K562 (cell line): ENCODE results near the gene DSTYK. TPM values are rescaled to one million over a fixed set of nuclear protein-coding genes. Genes with fewer than 3 reads are reported as not detected.
A peak's percentile ranks its signal among the peaks of the same experiment; 100 is the strongest.

Experiments used
- ARHGAP35 ChIP-seq: fragments of 450-650 bp; IDR thresholded peaks from 2 replicates; pipeline ENCODE4 v1.6.1; 2018; ENCODE audit not compliant: partially characterized antibody
- ATF1 ChIP-seq, 2 experiments: fragments of 450-650 bp in 1 of 2; IDR thresholded peaks; 2 replicates each; pipeline ENCODE4 v1.6.1; 2016; ENCODE audit warnings: missing compliant biosample characterization in 1 of 2, missing genetic modification characterization in 1 of 2
- BRD4 ChIP-seq: fragments of 200-600 bp; sonication (generic); IDR thresholded peaks from 2 replicates; pipeline ENCODE4 v1.6.1; 2017; ENCODE audit warnings: inconsistent platforms
- BRF1 ChIP-seq: IDR thresholded peaks from 3 replicates; pipeline ENCODE4 v1.6.1; 2011; ENCODE audit warnings: borderline replicate concordance, mild to moderate bottlenecking; ENCODE audit not compliant: insufficient read length; ENCODE audit errors: extremely low read depth
- ETV1 ChIP-seq: fragments of 450-650 bp; conservative IDR thresholded peaks from 2 replicates; pipeline ENCODE4 v1.6.1; 2016; ENCODE audit warnings: missing genetic modification characterization, control low read depth, low read depth, missing compliant biosample characterization
- IRF2 ChIP-seq: sonication (generic); formaldehyde crosslinking; IDR thresholded peaks from 2 replicates; pipeline ENCODE4 v1.8.1; 2022; ENCODE audit warnings: mild to moderate bottlenecking, missing genetic modification reagents
- NONO ChIP-seq, 2 experiments: fragments of 200-400 bp in 1 of 2; fragments of 450-650 bp in 1 of 2; formaldehyde crosslinking in 1 of 2; IDR thresholded peaks; 2 replicates each; pipeline ENCODE4 v1.6.1; 2017; ENCODE audit warnings: low read depth in 2 of 2, mild to moderate bottlenecking in 2 of 2, moderate library complexity in 2 of 2, low read length in 1 of 2
- TAF7 ChIP-seq: fragments of 450-650 bp; IDR thresholded peaks from 2 replicates; pipeline ENCODE4 v1.6.1; 2016; ENCODE audit warnings: missing genetic modification characterization, missing compliant biosample characterization
- ZBTB1 ChIP-seq: sonication (generic); formaldehyde crosslinking; IDR thresholded peaks from 2 replicates; pipeline ENCODE4 v1.8.1; 2023; ENCODE audit warnings: missing genetic modification reagents, low read depth, mild to moderate bottlenecking, borderline replicate concordance
- ZKSCAN3 ChIP-seq: fragments of 250-450 bp; sonication (Bioruptor Pico); IDR thresholded peaks from 2 replicates; pipeline ENCODE4 v1.4.0; 2020
- ZNF140 ChIP-seq: fragments of 250-450 bp; sonication (Bioruptor Pico); IDR thresholded peaks from 2 replicates; pipeline ENCODE4 v1.8.0; 2021; ENCODE audit warnings: moderate library complexity, mild to moderate bottlenecking, inconsistent platforms
- ZNF24 ChIP-seq: fragments of 450-650 bp; IDR thresholded peaks from 2 replicates; pipeline ENCODE4 v1.6.1; 2016
- ZNF77 ChIP-seq: fragments of 250-450 bp; sonication (Bioruptor Pico); IDR thresholded peaks from 2 replicates; pipeline ENCODE4 v1.5.0; 2020
- polyA plus RNA-seq, 8 experiments: library from polyadenylated mRNA; depleted of rRNA in 4 of 8; stranded (reverse) in 5 of 8; unstranded in 3 of 8; fragments of >200 nt; fragmentation: Nextera tagmentation in 2 of 8; fragmentation: Illumina TruSeq in 1 of 8; extraction: Ambion mirVana in 2 of 8; extraction: Trizol in 1 of 8; gene quantifications; 2 replicates each; pipeline versions ENCODE4 v1.2.1 to v1.2.3, GENCODE V29; 2011 to 2014; ENCODE audit warnings: inconsistent platforms in 1 of 8, missing spikeins in 1 of 8
- total RNA-seq, 7 experiments: library from RNA; depleted of rRNA in 6 of 7; stranded (reverse); fragments of >200 nt in 6 of 7; fragmentation: Illumina TruSeq in 2 of 7; extraction: Trizol in 2 of 7; gene quantifications; 2 replicates each; pipeline versions ENCODE4 v1.2.1 to v1.2.3, GENCODE V29; 2011 to 2021; ENCODE audit warnings: low replicate concordance in 1 of 7
- TF ChIP-seq, protein P1 (sequence below): fragments of 200-800 bp; sonication (Bioruptor generic); IDR thresholded peaks from 2 replicates; pipeline ENCODE4 v1.6.1; 2016; ENCODE audit warnings: missing genetic modification characterization, missing compliant biosample characterization
- TF ChIP-seq, protein P2 (sequence below): sonication (generic); formaldehyde crosslinking; IDR thresholded peaks from 2 replicates; pipeline ENCODE4 v1.8.0; 2022; ENCODE audit warnings: mild to moderate bottlenecking, missing genetic modification reagents
- TF ChIP-seq, protein P3 (sequence below): sonication (generic); IDR thresholded peaks from 2 replicates; pipeline ENCODE4 v1.6.1; 2016
- TF ChIP-seq, protein P4 (sequence below), 2 experiments: fragments of 450-650 bp in 1 of 2; sonication (generic) in 1 of 2; formaldehyde crosslinking in 1 of 2; IDR thresholded peaks in 1 of 2; conservative IDR thresholded peaks in 1 of 2; 2 replicates each; pipeline versions ENCODE4 v1.6.1 to v1.8.1; 2016 to 2023; ENCODE audit warnings: mild to moderate bottlenecking in 2 of 2, moderate library complexity in 2 of 2, inconsistent platforms in 1 of 2, missing genetic modification reagents in 1 of 2
- TF ChIP-seq, protein P5 (sequence below): fragments of 250-450 bp; sonication (Bioruptor Pico); IDR thresholded peaks from 2 replicates; pipeline ENCODE4 v1.5.0; 2021; ENCODE audit warnings: mild to moderate bottlenecking, borderline replicate concordance

DSTYK gene
- total and polyA plus RNA-seq, 9 of the 15 experiments (the other 6 are each of a cell fraction or from before 2014, with no cell fraction given): 4.2 to 7.1 (median 6.2) TPM

DNA sequence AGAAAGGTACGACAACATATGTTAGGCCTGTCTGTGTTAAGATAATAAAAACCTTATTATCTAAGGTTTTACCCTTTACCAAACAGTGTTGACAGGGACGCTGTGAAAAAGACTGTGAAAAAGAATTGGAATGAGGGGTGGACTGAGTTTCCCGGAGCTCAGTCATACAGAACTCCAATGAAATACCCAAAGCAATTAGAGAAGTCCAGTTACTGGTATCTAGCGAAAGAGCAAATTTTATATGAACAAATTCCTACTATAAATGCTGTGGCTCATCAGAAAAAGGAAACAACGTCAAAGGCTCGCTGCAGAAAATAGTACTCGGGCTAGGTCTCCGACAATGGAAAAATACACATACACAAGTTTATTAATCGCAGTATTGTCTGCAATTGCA lies 89.0 kb downstream of the DSTYK start (continued):
- TF ChIP-seq NONO (IDR thresholded peaks at IDR 0.05; ENCODE audit: low read depth in 2 of 2, low read length in 1 of 2) (0 out of 4 replicates have a peak, but pooled peaks of 1 of the 2 experiments have one; percentile 23), ZNF77 (CRISPR knock-in tag) (no peak), BRD4 (no peak), ZNF140 (no peak), BRF1 (no peak), TAF7 (no peak), ATF1 (CRISPR knock-in tag; IDR thresholded peaks at IDR 0.05) (no peak), ATF1 (tag; IDR thresholded peaks at IDR 0.05) (peak; percentile 87; the same call in 1 of the 2 replicates), ZNF24 (no peak), ZBTB1 (CRISPR knock-in tag) (no peak), ETV1 (tag) (no peak), IRF2 (CRISPR knock-in tag) (no peak), ZKSCAN3 (CRISPR knock-in tag) (no peak), ARHGAP35 (no peak)
- TF ChIP-seq, protein P1, sequence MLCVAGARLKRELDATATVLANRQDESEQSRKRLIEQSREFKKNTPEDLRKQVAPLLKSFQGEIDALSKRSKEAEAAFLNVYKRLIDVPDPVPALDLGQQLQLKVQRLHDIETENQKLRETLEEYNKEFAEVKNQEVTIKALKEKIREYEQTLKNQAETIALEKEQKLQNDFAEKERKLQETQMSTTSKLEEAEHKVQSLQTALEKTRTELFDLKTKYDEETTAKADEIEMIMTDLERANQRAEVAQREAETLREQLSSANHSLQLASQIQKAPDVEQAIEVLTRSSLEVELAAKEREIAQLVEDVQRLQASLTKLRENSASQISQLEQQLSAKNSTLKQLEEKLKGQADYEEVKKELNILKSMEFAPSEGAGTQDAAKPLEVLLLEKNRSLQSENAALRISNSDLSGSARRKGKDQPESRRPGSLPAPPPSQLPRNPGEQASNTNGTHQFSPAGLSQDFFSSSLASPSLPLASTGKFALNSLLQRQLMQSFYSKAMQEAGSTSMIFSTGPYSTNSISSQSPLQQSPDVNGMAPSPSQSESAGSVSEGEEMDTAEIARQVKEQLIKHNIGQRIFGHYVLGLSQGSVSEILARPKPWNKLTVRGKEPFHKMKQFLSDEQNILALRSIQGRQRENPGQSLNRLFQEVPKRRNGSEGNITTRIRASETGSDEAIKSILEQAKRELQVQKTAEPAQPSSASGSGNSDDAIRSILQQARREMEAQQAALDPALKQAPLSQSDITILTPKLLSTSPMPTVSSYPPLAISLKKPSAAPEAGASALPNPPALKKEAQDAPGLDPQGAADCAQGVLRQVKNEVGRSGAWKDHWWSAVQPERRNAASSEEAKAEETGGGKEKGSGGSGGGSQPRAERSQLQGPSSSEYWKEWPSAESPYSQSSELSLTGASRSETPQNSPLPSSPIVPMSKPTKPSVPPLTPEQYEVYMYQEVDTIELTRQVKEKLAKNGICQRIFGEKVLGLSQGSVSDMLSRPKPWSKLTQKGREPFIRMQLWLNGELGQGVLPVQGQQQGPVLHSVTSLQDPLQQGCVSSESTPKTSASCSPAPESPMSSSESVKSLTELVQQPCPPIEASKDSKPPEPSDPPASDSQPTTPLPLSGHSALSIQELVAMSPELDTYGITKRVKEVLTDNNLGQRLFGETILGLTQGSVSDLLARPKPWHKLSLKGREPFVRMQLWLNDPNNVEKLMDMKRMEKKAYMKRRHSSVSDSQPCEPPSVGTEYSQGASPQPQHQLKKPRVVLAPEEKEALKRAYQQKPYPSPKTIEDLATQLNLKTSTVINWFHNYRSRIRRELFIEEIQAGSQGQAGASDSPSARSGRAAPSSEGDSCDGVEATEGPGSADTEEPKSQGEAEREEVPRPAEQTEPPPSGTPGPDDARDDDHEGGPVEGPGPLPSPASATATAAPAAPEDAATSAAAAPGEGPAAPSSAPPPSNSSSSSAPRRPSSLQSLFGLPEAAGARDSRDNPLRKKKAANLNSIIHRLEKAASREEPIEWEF: 0 out of 2 replicates have a peak, but pooled peaks have one; percentile 94
- TF ChIP-seq, protein P2, sequence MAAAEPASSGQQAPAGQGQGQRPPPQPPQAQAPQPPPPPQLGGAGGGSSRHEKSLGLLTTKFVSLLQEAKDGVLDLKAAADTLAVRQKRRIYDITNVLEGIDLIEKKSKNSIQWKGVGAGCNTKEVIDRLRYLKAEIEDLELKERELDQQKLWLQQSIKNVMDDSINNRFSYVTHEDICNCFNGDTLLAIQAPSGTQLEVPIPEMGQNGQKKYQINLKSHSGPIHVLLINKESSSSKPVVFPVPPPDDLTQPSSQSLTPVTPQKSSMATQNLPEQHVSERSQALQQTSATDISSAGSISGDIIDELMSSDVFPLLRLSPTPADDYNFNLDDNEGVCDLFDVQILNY (CRISPR knock-in tag): no peak
- TF ChIP-seq, protein P3, sequence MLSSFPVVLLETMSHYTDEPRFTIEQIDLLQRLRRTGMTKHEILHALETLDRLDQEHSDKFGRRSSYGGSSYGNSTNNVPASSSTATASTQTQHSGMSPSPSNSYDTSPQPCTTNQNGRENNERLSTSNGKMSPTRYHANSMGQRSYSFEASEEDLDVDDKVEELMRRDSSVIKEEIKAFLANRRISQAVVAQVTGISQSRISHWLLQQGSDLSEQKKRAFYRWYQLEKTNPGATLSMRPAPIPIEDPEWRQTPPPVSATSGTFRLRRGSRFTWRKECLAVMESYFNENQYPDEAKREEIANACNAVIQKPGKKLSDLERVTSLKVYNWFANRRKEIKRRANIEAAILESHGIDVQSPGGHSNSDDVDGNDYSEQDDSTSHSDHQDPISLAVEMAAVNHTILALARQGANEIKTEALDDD: peak; percentile 27
- TF ChIP-seq, protein P4, sequence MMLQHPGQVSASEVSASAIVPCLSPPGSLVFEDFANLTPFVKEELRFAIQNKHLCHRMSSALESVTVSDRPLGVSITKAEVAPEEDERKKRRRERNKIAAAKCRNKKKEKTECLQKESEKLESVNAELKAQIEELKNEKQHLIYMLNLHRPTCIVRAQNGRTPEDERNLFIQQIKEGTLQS (IDR thresholded peaks at IDR 0.05): no peak; the same call in 1 of the 2 replicates
- TF ChIP-seq, protein P4 (CRISPR knock-in tag; conservative IDR thresholded peaks at IDR 0.05): no peak; the same call in 1 of the 2 replicates
- TF ChIP-seq, protein P5, sequence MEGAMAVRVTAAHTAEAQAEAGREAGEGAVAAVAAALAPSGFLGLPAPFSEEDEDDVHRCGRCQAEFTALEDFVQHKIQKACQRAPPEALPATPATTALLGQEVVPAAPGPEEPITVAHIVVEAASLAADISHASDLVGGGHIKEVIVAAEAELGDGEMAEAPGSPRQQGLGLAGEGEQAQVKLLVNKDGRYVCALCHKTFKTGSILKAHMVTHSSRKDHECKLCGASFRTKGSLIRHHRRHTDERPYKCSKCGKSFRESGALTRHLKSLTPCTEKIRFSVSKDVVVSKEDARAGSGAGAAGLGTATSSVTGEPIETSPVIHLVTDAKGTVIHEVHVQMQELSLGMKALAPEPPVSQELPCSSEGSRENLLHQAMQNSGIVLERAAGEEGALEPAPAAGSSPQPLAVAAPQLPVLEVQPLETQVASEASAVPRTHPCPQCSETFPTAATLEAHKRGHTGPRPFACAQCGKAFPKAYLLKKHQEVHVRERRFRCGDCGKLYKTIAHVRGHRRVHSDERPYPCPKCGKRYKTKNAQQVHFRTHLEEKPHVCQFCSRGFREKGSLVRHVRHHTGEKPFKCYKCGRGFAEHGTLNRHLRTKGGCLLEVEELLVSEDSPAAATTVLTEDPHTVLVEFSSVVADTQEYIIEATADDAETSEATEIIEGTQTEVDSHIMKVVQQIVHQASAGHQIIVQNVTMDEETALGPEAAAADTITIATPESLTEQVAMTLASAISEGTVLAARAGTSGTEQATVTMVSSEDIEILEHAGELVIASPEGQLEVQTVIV (CRISPR knock-in tag): no peak
